HEK293 (cell line): Measurements from ENCODE around the gene EXOG.

Source experiments
- EGR2 ChIP-seq: fragments of 450-650 bp; formaldehyde crosslinking; IDR thresholded peaks from 2 replicates; pipeline ENCODE4 v1.5.1; 2016; ENCODE audit warnings: low read depth, missing biosample characterization, missing genetic modification characterization
- GLI4 ChIP-seq: fragments of 450-650 bp; formaldehyde crosslinking; IDR thresholded peaks from 2 replicates; pipeline ENCODE4 v1.5.1; 2016; ENCODE audit warnings: missing biosample characterization, missing genetic modification characterization
- KLF8 ChIP-seq: fragments of 450-650 bp; formaldehyde crosslinking; IDR thresholded peaks from 2 replicates; pipeline ENCODE4 v1.5.1; 2016; ENCODE audit warnings: missing biosample characterization, missing genetic modification characterization
- MYNN ChIP-seq: fragments of 450-650 bp; formaldehyde crosslinking; IDR thresholded peaks from 2 replicates; pipeline ENCODE4 v1.5.1; 2016; ENCODE audit warnings: missing biosample characterization, missing genetic modification characterization, borderline replicate concordance
- ZBTB48 ChIP-seq: fragments of 450-650 bp; formaldehyde crosslinking; IDR thresholded peaks from 2 replicates; pipeline ENCODE4 v1.5.1; 2016; ENCODE audit warnings: missing biosample characterization, missing genetic modification characterization
- ZBTB8A ChIP-seq: fragments of 450-650 bp; formaldehyde crosslinking; IDR thresholded peaks from 2 replicates; pipeline ENCODE4 v1.5.1; 2016; ENCODE audit warnings: missing biosample characterization, missing genetic modification characterization
- ZNF112 ChIP-seq: fragments of 450-650 bp; formaldehyde crosslinking; IDR thresholded peaks from 2 replicates; pipeline ENCODE4 v1.5.0; 2017; ENCODE audit warnings: missing biosample characterization, missing genetic modification characterization
- ZNF416 ChIP-seq: fragments of 450-650 bp; formaldehyde crosslinking; IDR thresholded peaks from 2 replicates; pipeline ENCODE4 v1.5.1; 2016; ENCODE audit warnings: missing biosample characterization, missing genetic modification characterization
- ZNF426 ChIP-seq: fragments of 450-650 bp; formaldehyde crosslinking; IDR thresholded peaks from 2 replicates; pipeline ENCODE4 v1.5.1; 2017; ENCODE audit warnings: missing biosample characterization, missing genetic modification characterization, mild to moderate bottlenecking, inconsistent platforms, moderate library complexity
- ZNF626 ChIP-seq: fragments of 450-650 bp; sonication (Bioruptor Pico); formaldehyde crosslinking; IDR thresholded peaks from 2 replicates; pipeline ENCODE4 v1.5.1; 2018; ENCODE audit warnings: missing biosample characterization, missing genetic modification characterization, inconsistent platforms
- ZNF677 ChIP-seq: fragments of 450-650 bp; IDR thresholded peaks from 2 replicates; pipeline ENCODE4 v1.5.0; 2018; ENCODE audit warnings: missing biosample characterization, mild to moderate bottlenecking, missing genetic modification characterization, moderate library complexity
- ZNF777 ChIP-seq: fragments of 450-650 bp; formaldehyde crosslinking; IDR thresholded peaks from 2 replicates; pipeline ENCODE4 v1.5.1; 2017; ENCODE audit warnings: missing biosample characterization, missing genetic modification characterization, borderline replicate concordance
- ZXDB ChIP-seq: fragments of 450-650 bp; formaldehyde crosslinking; IDR thresholded peaks from 2 replicates; pipeline ENCODE4 v1.5.1; 2016; ENCODE audit warnings: missing biosample characterization, missing genetic modification characterization
- TF ChIP-seq, protein P1 (sequence below): fragments of 450-650 bp; formaldehyde crosslinking; IDR thresholded peaks from 2 replicates; pipeline ENCODE4 v1.5.1; 2016; ENCODE audit warnings: missing biosample characterization, missing genetic modification characterization
- TF ChIP-seq, protein P2 (sequence below): fragments of 450-650 bp; formaldehyde crosslinking; IDR thresholded peaks from 2 replicates; pipeline ENCODE4 v1.5.1; 2016; ENCODE audit warnings: missing biosample characterization, missing genetic modification characterization
- TF ChIP-seq, protein P3 (sequence below): fragments of 450-650 bp; formaldehyde crosslinking; IDR thresholded peaks from 2 replicates; pipeline ENCODE4 v1.5.1; 2016; ENCODE audit warnings: missing biosample characterization, missing genetic modification characterization
- TF ChIP-seq, protein P4 (sequence below): fragments of 450-650 bp; formaldehyde crosslinking; IDR thresholded peaks from 2 replicates; pipeline ENCODE4 v1.5.1; 2017; ENCODE audit warnings: missing biosample characterization, missing genetic modification characterization

The EXOG gene

DNA sequence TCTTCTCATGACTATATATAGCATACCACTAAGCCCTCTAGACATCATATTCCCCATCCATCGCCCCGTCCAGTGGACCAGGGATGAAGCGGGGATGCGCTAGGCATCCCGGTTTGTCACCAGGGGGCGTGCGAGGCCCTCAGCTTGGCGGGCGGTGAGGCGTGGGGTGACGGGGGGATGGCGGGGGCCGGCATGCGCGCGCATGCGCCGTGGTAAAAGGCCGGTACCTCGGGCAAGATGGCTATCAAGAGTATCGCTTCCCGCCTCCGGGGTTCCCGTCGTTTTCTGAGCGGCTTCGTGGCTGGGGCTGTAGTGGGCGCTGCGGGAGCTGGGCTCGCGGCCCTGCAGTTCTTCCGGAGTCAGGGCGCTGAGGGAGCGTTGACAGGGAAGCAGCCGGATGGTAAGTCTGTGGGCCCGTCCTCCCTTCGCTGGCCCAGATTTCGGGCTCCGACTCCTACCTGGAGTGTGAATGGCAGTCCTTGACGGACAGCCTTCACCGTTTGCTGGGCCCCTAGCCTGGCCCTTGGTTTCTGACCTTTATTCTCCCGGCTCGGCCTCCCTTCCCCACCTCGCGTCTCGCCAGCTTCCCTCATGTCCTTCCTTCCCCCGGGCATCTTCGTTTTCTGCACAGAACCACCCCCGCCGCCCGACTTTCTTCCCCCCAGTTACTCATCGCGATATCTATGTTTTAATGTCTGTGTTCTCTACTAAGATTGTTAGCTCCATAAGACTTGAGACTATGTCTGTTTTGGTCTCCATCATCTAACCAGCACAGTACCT is at the start of gene EXOG (continued):
- TF ChIP-seq, protein P1, sequence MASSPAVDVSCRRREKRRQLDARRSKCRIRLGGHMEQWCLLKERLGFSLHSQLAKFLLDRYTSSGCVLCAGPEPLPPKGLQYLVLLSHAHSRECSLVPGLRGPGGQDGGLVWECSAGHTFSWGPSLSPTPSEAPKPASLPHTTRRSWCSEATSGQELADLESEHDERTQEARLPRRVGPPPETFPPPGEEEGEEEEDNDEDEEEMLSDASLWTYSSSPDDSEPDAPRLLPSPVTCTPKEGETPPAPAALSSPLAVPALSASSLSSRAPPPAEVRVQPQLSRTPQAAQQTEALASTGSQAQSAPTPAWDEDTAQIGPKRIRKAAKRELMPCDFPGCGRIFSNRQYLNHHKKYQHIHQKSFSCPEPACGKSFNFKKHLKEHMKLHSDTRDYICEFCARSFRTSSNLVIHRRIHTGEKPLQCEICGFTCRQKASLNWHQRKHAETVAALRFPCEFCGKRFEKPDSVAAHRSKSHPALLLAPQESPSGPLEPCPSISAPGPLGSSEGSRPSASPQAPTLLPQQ (tag by site-specific recombination): peak; percentile 92
- TF ChIP-seq ZNF677 (tag by site-specific recombination) (no peak), ZNF112 (tag by site-specific recombination) (no peak), ZNF426 (tag by site-specific recombination) (no peak), KLF8 (tag by site-specific recombination) (no peak), ZBTB8A (tag by site-specific recombination) (peak; percentile 79), ZNF416 (tag by site-specific recombination) (no peak), ZXDB (tag by site-specific recombination) (0 out of 2 replicates have a peak, but pooled peaks have one; percentile 60), EGR2 (peak; percentile 45; the same call in 1 of the 2 replicates), GLI4 (tag by site-specific recombination) (no peak), ZNF777 (tag by site-specific recombination) (peak; percentile 43; the same call in 1 of the 2 replicates), ZNF626 (no peak), MYNN (no peak), ZBTB48 (tag by site-specific recombination) (peak; percentile 63; the same call in 1 of the 2 replicates)
- TF ChIP-seq, protein P2, sequence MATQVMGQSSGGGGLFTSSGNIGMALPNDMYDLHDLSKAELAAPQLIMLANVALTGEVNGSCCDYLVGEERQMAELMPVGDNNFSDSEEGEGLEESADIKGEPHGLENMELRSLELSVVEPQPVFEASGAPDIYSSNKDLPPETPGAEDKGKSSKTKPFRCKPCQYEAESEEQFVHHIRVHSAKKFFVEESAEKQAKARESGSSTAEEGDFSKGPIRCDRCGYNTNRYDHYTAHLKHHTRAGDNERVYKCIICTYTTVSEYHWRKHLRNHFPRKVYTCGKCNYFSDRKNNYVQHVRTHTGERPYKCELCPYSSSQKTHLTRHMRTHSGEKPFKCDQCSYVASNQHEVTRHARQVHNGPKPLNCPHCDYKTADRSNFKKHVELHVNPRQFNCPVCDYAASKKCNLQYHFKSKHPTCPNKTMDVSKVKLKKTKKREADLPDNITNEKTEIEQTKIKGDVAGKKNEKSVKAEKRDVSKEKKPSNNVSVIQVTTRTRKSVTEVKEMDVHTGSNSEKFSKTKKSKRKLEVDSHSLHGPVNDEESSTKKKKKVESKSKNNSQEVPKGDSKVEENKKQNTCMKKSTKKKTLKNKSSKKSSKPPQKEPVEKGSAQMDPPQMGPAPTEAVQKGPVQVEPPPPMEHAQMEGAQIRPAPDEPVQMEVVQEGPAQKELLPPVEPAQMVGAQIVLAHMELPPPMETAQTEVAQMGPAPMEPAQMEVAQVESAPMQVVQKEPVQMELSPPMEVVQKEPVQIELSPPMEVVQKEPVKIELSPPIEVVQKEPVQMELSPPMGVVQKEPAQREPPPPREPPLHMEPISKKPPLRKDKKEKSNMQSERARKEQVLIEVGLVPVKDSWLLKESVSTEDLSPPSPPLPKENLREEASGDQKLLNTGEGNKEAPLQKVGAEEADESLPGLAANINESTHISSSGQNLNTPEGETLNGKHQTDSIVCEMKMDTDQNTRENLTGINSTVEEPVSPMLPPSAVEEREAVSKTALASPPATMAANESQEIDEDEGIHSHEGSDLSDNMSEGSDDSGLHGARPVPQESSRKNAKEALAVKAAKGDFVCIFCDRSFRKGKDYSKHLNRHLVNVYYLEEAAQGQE (tag by site-specific recombination): no peak
- TF ChIP-seq, protein P3, sequence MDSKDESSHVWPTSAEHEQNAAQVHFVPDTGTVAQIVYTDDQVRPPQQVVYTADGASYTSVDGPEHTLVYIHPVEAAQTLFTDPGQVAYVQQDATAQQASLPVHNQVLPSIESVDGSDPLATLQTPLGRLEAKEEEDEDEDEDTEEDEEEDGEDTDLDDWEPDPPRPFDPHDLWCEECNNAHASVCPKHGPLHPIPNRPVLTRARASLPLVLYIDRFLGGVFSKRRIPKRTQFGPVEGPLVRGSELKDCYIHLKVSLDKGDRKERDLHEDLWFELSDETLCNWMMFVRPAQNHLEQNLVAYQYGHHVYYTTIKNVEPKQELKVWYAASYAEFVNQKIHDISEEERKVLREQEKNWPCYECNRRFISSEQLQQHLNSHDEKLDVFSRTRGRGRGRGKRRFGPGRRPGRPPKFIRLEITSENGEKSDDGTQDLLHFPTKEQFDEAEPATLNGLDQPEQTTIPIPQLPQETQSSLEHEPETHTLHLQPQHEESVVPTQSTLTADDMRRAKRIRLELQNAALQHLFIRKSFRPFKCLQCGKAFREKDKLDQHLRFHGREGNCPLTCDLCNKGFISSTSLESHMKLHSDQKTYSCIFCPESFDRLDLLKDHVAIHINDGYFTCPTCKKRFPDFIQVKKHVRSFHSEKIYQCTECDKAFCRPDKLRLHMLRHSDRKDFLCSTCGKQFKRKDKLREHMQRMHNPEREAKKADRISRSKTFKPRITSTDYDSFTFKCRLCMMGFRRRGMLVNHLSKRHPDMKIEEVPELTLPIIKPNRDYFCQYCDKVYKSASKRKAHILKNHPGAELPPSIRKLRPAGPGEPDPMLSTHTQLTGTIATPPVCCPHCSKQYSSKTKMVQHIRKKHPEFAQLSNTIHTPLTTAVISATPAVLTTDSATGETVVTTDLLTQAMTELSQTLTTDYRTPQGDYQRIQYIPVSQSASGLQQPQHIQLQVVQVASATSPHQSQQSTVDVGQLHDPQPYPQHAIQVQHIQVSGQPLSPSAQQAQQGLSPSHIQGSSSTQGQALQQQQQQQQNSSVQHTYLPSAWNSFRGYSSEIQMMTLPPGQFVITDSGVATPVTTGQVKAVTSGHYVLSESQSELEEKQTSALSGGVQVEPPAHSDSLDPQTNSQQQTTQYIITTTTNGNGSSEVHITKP (tag by site-specific recombination): peak; percentile 66
- TF ChIP-seq, protein P4, sequence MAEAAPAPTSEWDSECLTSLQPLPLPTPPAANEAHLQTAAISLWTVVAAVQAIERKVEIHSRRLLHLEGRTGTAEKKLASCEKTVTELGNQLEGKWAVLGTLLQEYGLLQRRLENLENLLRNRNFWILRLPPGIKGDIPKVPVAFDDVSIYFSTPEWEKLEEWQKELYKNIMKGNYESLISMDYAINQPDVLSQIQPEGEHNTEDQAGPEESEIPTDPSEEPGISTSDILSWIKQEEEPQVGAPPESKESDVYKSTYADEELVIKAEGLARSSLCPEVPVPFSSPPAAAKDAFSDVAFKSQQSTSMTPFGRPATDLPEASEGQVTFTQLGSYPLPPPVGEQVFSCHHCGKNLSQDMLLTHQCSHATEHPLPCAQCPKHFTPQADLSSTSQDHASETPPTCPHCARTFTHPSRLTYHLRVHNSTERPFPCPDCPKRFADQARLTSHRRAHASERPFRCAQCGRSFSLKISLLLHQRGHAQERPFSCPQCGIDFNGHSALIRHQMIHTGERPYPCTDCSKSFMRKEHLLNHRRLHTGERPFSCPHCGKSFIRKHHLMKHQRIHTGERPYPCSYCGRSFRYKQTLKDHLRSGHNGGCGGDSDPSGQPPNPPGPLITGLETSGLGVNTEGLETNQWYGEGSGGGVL (tag by site-specific recombination): peak; percentile 87
